Upper lobe of right lung (tissue), 1 donor: ENCODE results near the gene INPP4B. TPM values are rescaled to one million over a fixed set of nuclear protein-coding genes. Genes with fewer than 3 reads are reported as not detected.

ENCODE experiments used
- ATAC-seq: fragments of 200-7000 bp; cut with Tn5 transposase; one replicate; pipeline ENCODE4 v1.9.1; 2020; ENCODE audit warnings: mild to moderate bottlenecking, moderate library complexity
- DNase-seq: peaks from one replicate; pipeline ENCODE4 v3.0.0-alpha.2; 2020
- H3K27ac ChIP-seq: fragments of 200-600 bp; one replicate; pipeline ENCODE4 v1.8.0; 2022
- H3K27me3 ChIP-seq: fragments of 200-600 bp; one replicate; pipeline ENCODE4 v1.8.0; 2022; ENCODE audit warnings: mild to moderate bottlenecking
- H3K36me3 ChIP-seq: fragments of 200-600 bp; one replicate; pipeline ENCODE4 v1.8.0; 2022
- H3K4me1 ChIP-seq: fragments of 200-600 bp; one replicate; pipeline ENCODE4 v1.8.0; 2022
- H3K4me3 ChIP-seq: fragments of 200-600 bp; one replicate; pipeline ENCODE4 v1.8.0; 2022; ENCODE audit warnings: mild to moderate bottlenecking
- H3K9me3 ChIP-seq: fragments of 200-600 bp; one replicate; pipeline ENCODE4 v1.8.0; 2022
- CTCF ChIP-seq: fragments of 200-600 bp; IDR thresholded peaks from one replicate; pipeline ENCODE4 v1.8.0; 2022; ENCODE audit warnings: antibody characterized with exemption
- intact Hi-C: fragments of 100-400 bp; cut with DNase I; formaldehyde crosslinking; loops from one replicate; pipeline ENCODE4 v1.11.0; 2022
- total RNA-seq: library from RNA; stranded (reverse); fragmentation: NEBNext Ultra II Directional; extraction: Animal tissue kit (Norgen Biotek cat#: 25700); gene quantifications from one replicate; pipeline ENCODE4 v1.2.1, GENCODE V29; 2021
- donor health status: DM: no; HTN: yes; CAD: no; lungs with severe emphysema.

INPP4B gene
- total RNA-seq, 1 donor from 2014 or later, result 20.7 TPM

- H3K36me3 ChIP-seq, result no peaks in the 10 kb centered on the region
- peaks cover 7% of the 10 kb centered on the region for H3K4me1 ChIP-seq
- H3K9me3 ChIP-seq, result no peaks in the 10 kb centered on the region
- H3K27ac ChIP-seq, result no peak overlapping the region
- DNase-seq (no peak), ATAC-seq (no peak)
- TF ChIP-seq CTCF, result no peak
- H3K4me3 ChIP-seq, result no peak overlapping the region
- intact Hi-C loops, result no loop called here
- H3K27me3 ChIP-seq, result no peaks in the 10 kb centered on the region
Measured at GRCh38 chr4:142372530-142373260, 473.4 kb downstream of the INPP4B start.

- intact Hi-C loops, result no loop called here
- DNase-seq, result no peak
- no peak for TF ChIP-seq CTCF
- Histone ChIP-seq H3K27me3 (no peaks in the 10 kb centered on the region), H3K4me1 (peaks cover 11% of the 10 kb centered on the region), H3K4me3 (no peak overlapping the region), H3K9me3 (no peaks in the 10 kb centered on the region), H3K27ac (no peak overlapping the region), H3K36me3 (no peaks in the 10 kb centered on the region)
- no peak for ATAC-seq
Measured at GRCh38 chr4:142369141-142369540, 477.0 kb downstream of the INPP4B start.

GRCh38 chr4:142367418-142368180, 478.5 kb downstream of the INPP4B start:
- H3K9me3 ChIP-seq, result no peaks in the 10 kb centered on the region
- intact Hi-C loops, result no loop called here
- no peaks in the 10 kb centered on the region for H3K27me3 ChIP-seq
- no peak overlapping the region for H3K4me3 ChIP-seq
- H3K27ac ChIP-seq, result no peak overlapping the region
- ATAC-seq (no peak), DNase-seq (no peak)
- peaks cover 6% of the 10 kb centered on the region for H3K4me1 ChIP-seq
- H3K36me3 ChIP-seq, result no peaks in the 10 kb centered on the region
- no peak for TF ChIP-seq CTCF

GRCh38 chr4:142366769-142367181, 479.3 kb downstream of the INPP4B start:
- TF ChIP-seq CTCF, result no peak
- Histone ChIP-seq H3K9me3 (no peaks in the 10 kb centered on the region), H3K4me3 (no peak overlapping the region), H3K4me1 (peaks cover 6% of the 10 kb centered on the region), H3K27ac (no peak overlapping the region), H3K27me3 (no peaks in the 10 kb centered on the region), H3K36me3 (no peaks in the 10 kb centered on the region)
- intact Hi-C loops, result no loop called here
- DNase-seq (no peak), ATAC-seq (no peak)

- no peak for DNase-seq
Measured at GRCh38 chr4:142365391-142365790, 480.7 kb downstream of the INPP4B start.

More at GRCh38 chr4:142365391-142365790, 480.7 kb downstream of the INPP4B start:
- intact Hi-C loops, result no loop called here
- H3K36me3 ChIP-seq, result no peaks in the 10 kb centered on the region
- peaks cover 6% of the 10 kb centered on the region for H3K4me1 ChIP-seq
- no peaks in the 10 kb centered on the region for H3K9me3 ChIP-seq
- TF ChIP-seq CTCF, result no peak
- H3K27ac ChIP-seq, result no peak overlapping the region
- H3K27me3 ChIP-seq, result no peaks in the 10 kb centered on the region
- ATAC-seq, result no peak
- no peak overlapping the region for H3K4me3 ChIP-seq
